Type B pancreatic cell (in vitro differentiated cells): ENCODE data around the gene SEMA6D. TPM values are rescaled to one million over a fixed set of nuclear protein-coding genes. Genes with fewer than 3 reads are reported as not detected.

Experiments
- DNase-seq: peaks from one replicate; pipeline ENCODE4 v3.0.0; 2021; ENCODE audit warnings: mixed read lengths; ENCODE audit not compliant: unreplicated experiment; ENCODE audit errors: extremely low spot score
- H3K27ac Mint-ChIP-seq: 2 replicates; pipeline ENCODE4 v1.8.0; 2021; ENCODE audit warnings: mild to moderate bottlenecking, mixed read lengths
- H3K27me3 Mint-ChIP-seq: 2 replicates; pipeline ENCODE4 v1.8.0; 2021; ENCODE audit warnings: mixed read lengths
- H3K36me3 Mint-ChIP-seq: 2 replicates; pipeline ENCODE4 v1.8.0; 2021; ENCODE audit warnings: mixed read lengths
- H3K4me1 Mint-ChIP-seq: one replicate; pipeline ENCODE4 v1.8.0; 2021; ENCODE audit warnings: mixed read lengths; ENCODE audit not compliant: unreplicated experiment
- H3K4me3 Mint-ChIP-seq: 2 replicates; pipeline ENCODE4 v1.8.0; 2021; ENCODE audit warnings: mild to moderate bottlenecking, mixed read lengths
- H3K9me3 Mint-ChIP-seq: 2 replicates; pipeline ENCODE4 v1.8.0; 2021; ENCODE audit warnings: mixed read lengths
- CTCF ChIP-seq: fragments of 200-600 bp; sonication (generic); conservative IDR thresholded peaks from 2 replicates; pipeline ENCODE4 v1.5.0; 2021; ENCODE audit warnings: antibody characterized with exemption, mild to moderate bottlenecking
- total RNA-seq: library from RNA; stranded (reverse); gene quantifications from 2 replicates; pipeline ENCODE4 v1.2.1, GENCODE V29; 2021; ENCODE audit warnings: low replicate concordance

The SEMA6D gene
- total RNA-seq, 1 donor from 2014 or later: 22.2 TPM

- no peak for DNase-seq
- Mint-ChIP-seq H3K27me3 (no peaks in the 10 kb centered on the region), H3K36me3 (no peaks in the 10 kb centered on the region), H3K27ac (no peak overlapping the region), H3K4me1 (peaks cover 4% of the 10 kb centered on the region), H3K9me3 (no peaks in the 10 kb centered on the region), H3K4me3 (no peak overlapping the region)
- TF ChIP-seq CTCF: no peak
These were observed 64.2 kb downstream of the SEMA6D start for GRCh38 chr15:47781527-47781926.

GRCh38 chr15:47784820-47785219 is 67.5 kb downstream of the SEMA6D start:
- Mint-ChIP-seq H3K4me1 (peaks cover 4% of the 10 kb centered on the region), H3K36me3 (no peaks in the 10 kb centered on the region), H3K4me3 (no peak overlapping the region), H3K9me3 (no peaks in the 10 kb centered on the region), H3K27ac (no peak overlapping the region), H3K27me3 (no peaks in the 10 kb centered on the region)
- TF ChIP-seq CTCF: no peak
- no peak for DNase-seq

- no peak for DNase-seq
- no peaks in the 10 kb centered on the region for H3K27me3 Mint-ChIP-seq
- no peaks in the 10 kb centered on the region for H3K36me3 Mint-ChIP-seq
- TF ChIP-seq CTCF: no peak
- H3K4me3 Mint-ChIP-seq: no peak overlapping the region
- H3K27ac Mint-ChIP-seq: no peak overlapping the region
- H3K9me3 Mint-ChIP-seq: no peaks in the 10 kb centered on the region
- peaks cover 1% of the 10 kb centered on the region for H3K4me1 Mint-ChIP-seq
These were observed 69.1 kb downstream of the SEMA6D start for GRCh38 chr15:47786371-47786770.

- H3K27ac Mint-ChIP-seq: no peak overlapping the region
- H3K27me3 Mint-ChIP-seq: peaks cover 4% of the 10 kb centered on the region
- H3K36me3 Mint-ChIP-seq: no peaks in the 10 kb centered on the region
- no peaks in the 10 kb centered on the region for H3K4me1 Mint-ChIP-seq
- H3K9me3 Mint-ChIP-seq: no peaks in the 10 kb centered on the region
- no peak for TF ChIP-seq CTCF
- DNase-seq: no peak
- no peak overlapping the region for H3K4me3 Mint-ChIP-seq
These were observed 70.6 kb downstream of the SEMA6D start for GRCh38 chr15:47787875-47788274.

GRCh38 chr15:47788685-47789084 is 71.4 kb downstream of the SEMA6D start:
- no peak for DNase-seq
- no peak for TF ChIP-seq CTCF
- H3K36me3 Mint-ChIP-seq: no peaks in the 10 kb centered on the region
- H3K4me3 Mint-ChIP-seq: no peak overlapping the region
- H3K4me1 Mint-ChIP-seq: no peaks in the 10 kb centered on the region
- no peak overlapping the region for H3K27ac Mint-ChIP-seq
- no peaks in the 10 kb centered on the region for H3K9me3 Mint-ChIP-seq
- H3K27me3 Mint-ChIP-seq: peaks cover 4% of the 10 kb centered on the region

- no peak for DNase-seq
- no peak for TF ChIP-seq CTCF
- peaks cover 4% of the 10 kb centered on the region for H3K27me3 Mint-ChIP-seq
- H3K27ac Mint-ChIP-seq: no peak overlapping the region
- no peaks in the 10 kb centered on the region for H3K4me1 Mint-ChIP-seq
- H3K36me3 Mint-ChIP-seq: no peaks in the 10 kb centered on the region
- H3K9me3 Mint-ChIP-seq: peaks cover 3% of the 10 kb centered on the region
- no peak overlapping the region for H3K4me3 Mint-ChIP-seq
These were observed 73.9 kb downstream of the SEMA6D start for GRCh38 chr15:47791161-47791560.
